ENCODE results near the gene PBX1. TPM values are rescaled to one million over a fixed set of nuclear protein-coding genes. Genes with fewer than 3 reads are reported as not detected.

The PBX1 gene
- polyA plus RNA-seq, 3 donors: 0.07 TPM; not detected in 2

GRCh38 chr1:164868990-164869389 lies 310.0 kb downstream of the PBX1 start:
- Histone ChIP-seq H3K36me3 (replicated peaks in 1 of 2; ENCODE audit: control insufficient read depth in 1 of 2, insufficient read depth in 2 of 2, low read length in 2 of 2) (no peaks in the 10 kb centered on the region), H3K27me3 (ENCODE audit: control insufficient read depth in 2 of 2, insufficient read depth in 2 of 2, low read length in 2 of 2) (no peaks in the 10 kb centered on the region), H3K4me1 (ENCODE audit: control insufficient read depth in 1 of 2, insufficient read depth in 2 of 2, low read length in 2 of 2) (no peaks in the 10 kb centered on the region), H3K79me2 (ENCODE audit: insufficient read depth, low read length) (no peaks in the 10 kb centered on the region), H3K4me2 (replicated peaks; ENCODE audit: extremely low read depth, low read length, poor library complexity, severe bottlenecking) (no peak overlapping the region), H2AFZ (ENCODE audit: insufficient read depth, low read depth, low read length, poor library complexity, severe bottlenecking) (no peak overlapping the region), H3K4me3 (replicated peaks in 1 of 3; ENCODE audit: low read depth in 2 of 3, low read length in 3 of 3) (no peak overlapping the region), H4K20me1 (ENCODE audit: insufficient read depth, low read length) (no peaks in the 10 kb centered on the region), H3K9me3 (replicated peaks in 1 of 2; ENCODE audit: control insufficient read depth in 1 of 2, insufficient read depth in 1 of 2, low read length in 2 of 2) (no peaks in the 10 kb centered on the region), H3K27ac (ENCODE audit: low read depth in 1 of 2, low read length in 2 of 2) (no peak overlapping the region), H3K9ac (ENCODE audit: insufficient read depth, low read length, poor library complexity, severe bottlenecking) (no peak overlapping the region)
- WGBS (ENCODE audit: insufficient coverage): 97% methylated on average over 3 of the region's 4 CpGs
- TF ChIP-seq CTCF (IDR thresholded peaks at IDR 0.05): no peak
- H3K27me3 Mint-ChIP-seq (ENCODE audit: low read depth in 3 of 3): peaks cover 0 to 1% (median 0%) of the 10 kb centered on the region in 3 donors
- intact Hi-C loops (cut with micrococcal nuclease): no loop called here
- no peaks in the 10 kb centered on the region for H3K4me1 Mint-ChIP-seq
- H3K27ac Mint-ChIP-seq: no peak overlapping the region
- H3K36me3 Mint-ChIP-seq: no peaks in the 10 kb centered on the region
- no peak overlapping the region for H3K4me3 Mint-ChIP-seq
- H3K9me3 Mint-ChIP-seq: peaks cover 0 to 13% (median 3%) of the 10 kb centered on the region in 7 donors
- no peak for DNase-seq

DNA sequence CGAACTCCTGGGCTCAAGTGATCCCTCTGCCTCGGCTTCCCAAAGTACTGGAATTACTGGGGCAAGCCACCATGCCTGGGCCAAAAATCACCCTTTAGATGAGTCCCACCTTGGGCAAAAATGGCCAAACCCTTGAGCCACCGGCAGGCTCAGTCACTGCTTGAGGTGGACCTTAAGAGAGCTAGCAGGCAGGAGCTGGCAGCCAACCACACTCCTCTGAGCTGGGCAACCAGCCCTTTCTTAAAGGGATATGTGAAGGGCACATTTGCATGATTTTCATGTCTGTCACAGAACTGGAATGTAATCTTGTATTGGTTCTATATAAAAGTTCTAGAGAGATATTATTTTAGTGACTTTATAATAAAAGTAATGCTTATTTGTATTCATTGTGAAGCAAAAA lies 316.5 kb downstream of the PBX1 start:
- Mint-ChIP-seq H3K27me3 (ENCODE audit: low read depth in 3 of 3) (no peaks in the 10 kb centered on the region), H3K27ac (no peak overlapping the region)
- 97% methylated on average over 3 of the region's 3 CpGs for WGBS (ENCODE audit: insufficient coverage)

More for the DNA sequence above, 316.5 kb downstream of the PBX1 start:
- H3K4me3 Mint-ChIP-seq: no peak overlapping the region
- Histone ChIP-seq H3K79me2 (ENCODE audit: insufficient read depth, low read length) (no peaks in the 10 kb centered on the region), H3K9ac (ENCODE audit: insufficient read depth, low read length, poor library complexity, severe bottlenecking) (no peak overlapping the region), H3K4me1 (ENCODE audit: control insufficient read depth in 1 of 2, insufficient read depth in 2 of 2, low read length in 2 of 2) (no peaks in the 10 kb centered on the region), H3K9me3 (replicated peaks in 1 of 2; ENCODE audit: control insufficient read depth in 1 of 2, insufficient read depth in 1 of 2, low read length in 2 of 2) (no peaks in the 10 kb centered on the region), H3K27ac (ENCODE audit: low read depth in 1 of 2, low read length in 2 of 2) (no peak overlapping the region), H4K20me1 (ENCODE audit: insufficient read depth, low read length) (no peaks in the 10 kb centered on the region), H3K36me3 (replicated peaks in 1 of 2; ENCODE audit: control insufficient read depth in 1 of 2, insufficient read depth in 2 of 2, low read length in 2 of 2) (no peaks in the 10 kb centered on the region), H3K4me2 (replicated peaks; ENCODE audit: extremely low read depth, low read length, poor library complexity, severe bottlenecking) (no peak overlapping the region), H3K27me3 (ENCODE audit: control insufficient read depth in 2 of 2, insufficient read depth in 2 of 2, low read length in 2 of 2) (no peaks in the 10 kb centered on the region), H2AFZ (ENCODE audit: insufficient read depth, low read depth, low read length, poor library complexity, severe bottlenecking) (no peak overlapping the region), H3K4me3 (replicated peaks in 1 of 3; ENCODE audit: low read depth in 2 of 3, low read length in 3 of 3) (no peak overlapping the region)
- DNase-seq: no peak
- no peaks in the 10 kb centered on the region for H3K4me1 Mint-ChIP-seq
- H3K36me3 Mint-ChIP-seq: no peaks in the 10 kb centered on the region
- intact Hi-C loops (cut with micrococcal nuclease): no loop called here
- no peak for TF ChIP-seq CTCF (IDR thresholded peaks at IDR 0.05)
- H3K9me3 Mint-ChIP-seq: peaks cover 0 to 5% (median 0%) of the 10 kb centered on the region in 7 donors

Measured in CD14-positive monocyte (primary cell).